ENCODE results near the gene PPIG. TPM values are rescaled to one million over a fixed set of nuclear protein-coding genes. Genes with fewer than 3 reads are reported as not detected.
"Not testable (repeated sequence)": the region's sequence is repeated elsewhere in the genome, so short reads cannot be mapped to it uniquely, and the experiment has no call there.

PPIG gene
- total RNA-seq, 1 donor, result 25.3 TPM

- TF ChIP-seq CTCF (IDR thresholded peaks at IDR 0.05; ENCODE audit: extremely low read depth, low read depth, low read length), result no peak
- H3K27ac ChIP-seq (ENCODE audit: low read depth, low read length), result no peak overlapping the region
- peaks cover 9% of the 10 kb centered on the region for H3K4me1 ChIP-seq (ENCODE audit: insufficient read depth, low read length)
- no peak for DNase-seq (ENCODE audit: insufficient read length, low spot score, missing footprints)
- H2AFZ ChIP-seq (ENCODE audit: low read length), result no peak overlapping the region
- H4K20me1 ChIP-seq (ENCODE audit: insufficient read depth, low read length), result peaks cover 33% of the 10 kb centered on the region
- H3K9me3 ChIP-seq (ENCODE audit: low read depth, low read length), result no peaks in the 10 kb centered on the region
- no peaks in the 10 kb centered on the region for H3K27me3 ChIP-seq (ENCODE audit: insufficient read depth, low read length)
- no peak overlapping the region for H3K4me3 ChIP-seq (ENCODE audit: insufficient read depth, low read length)
- H3K79me2 ChIP-seq (ENCODE audit: insufficient read depth, low read length), result peaks cover 97% of the 10 kb centered on the region
- no peak overlapping the region for H3K4me2 ChIP-seq (ENCODE audit: insufficient read depth, low read length)
- no peaks in the 10 kb centered on the region for H3K36me3 ChIP-seq (ENCODE audit: insufficient read depth, low read length)
Measured at GRCh38 chr2:169590804-169591203, 6.7 kb downstream of the PPIG start.

- not testable (repeated sequence) for H3K27me3 ChIP-seq (ENCODE audit: insufficient read depth, low read length); H3K4me1 ChIP-seq (ENCODE audit: insufficient read depth, low read length); H3K4me3 ChIP-seq (ENCODE audit: insufficient read depth, low read length); H3K4me2 ChIP-seq (ENCODE audit: insufficient read depth, low read length); H3K27ac ChIP-seq (ENCODE audit: low read depth, low read length); H2AFZ ChIP-seq (ENCODE audit: low read length); H3K36me3 ChIP-seq (ENCODE audit: insufficient read depth, low read length); H3K9me3 ChIP-seq (ENCODE audit: low read depth, low read length)
- DNase-seq (ENCODE audit: insufficient read length, low spot score, missing footprints), result peak; percentile 35
- Histone ChIP-seq H3K79me2 (ENCODE audit: insufficient read depth, low read length) (peaks cover 95% of the 10 kb centered on the region), H4K20me1 (ENCODE audit: insufficient read depth, low read length) (peaks cover 33% of the 10 kb centered on the region)
Measured at GRCh38 chr2:169596546-169596945, 12.4 kb downstream of the PPIG start.

DNA sequence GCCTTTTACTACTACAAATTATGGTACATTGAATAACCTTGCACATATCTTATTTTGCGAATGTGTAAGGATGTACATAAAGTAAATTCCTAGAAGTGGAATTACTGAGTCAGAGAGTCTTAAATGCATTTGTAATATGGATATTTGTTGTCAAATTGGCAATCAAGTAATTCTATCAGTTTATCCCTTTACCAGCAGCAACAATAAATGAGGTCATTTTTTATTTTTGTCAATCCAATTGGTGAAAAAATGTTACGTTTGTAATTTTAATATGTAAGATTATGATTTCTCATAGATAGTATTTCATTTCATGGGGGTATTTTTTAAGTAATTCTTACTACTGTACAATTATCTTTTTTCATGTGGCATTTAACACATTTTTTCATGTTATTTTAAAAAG is 14.8 kb downstream of the PPIG start:
- no peaks in the 10 kb centered on the region for H3K27me3 ChIP-seq (ENCODE audit: insufficient read depth, low read length)
- no peak overlapping the region for H3K4me3 ChIP-seq (ENCODE audit: insufficient read depth, low read length)
- H3K9me3 ChIP-seq (ENCODE audit: low read depth, low read length), result no peaks in the 10 kb centered on the region
- no peak for TF ChIP-seq CTCF (IDR thresholded peaks at IDR 0.05; ENCODE audit: extremely low read depth, low read depth, low read length)
- no peak overlapping the region for H3K4me2 ChIP-seq (ENCODE audit: insufficient read depth, low read length)
- H4K20me1 ChIP-seq (ENCODE audit: insufficient read depth, low read length), result peaks cover 22% of the 10 kb centered on the region
- no peak overlapping the region for H3K27ac ChIP-seq (ENCODE audit: low read depth, low read length)
- H3K79me2 ChIP-seq (ENCODE audit: insufficient read depth, low read length), result peaks cover 97% of the 10 kb centered on the region
- H2AFZ ChIP-seq (ENCODE audit: low read length), result no peak overlapping the region
- DNase-seq (ENCODE audit: insufficient read length, low spot score, missing footprints), result peak; percentile 17
- no peaks in the 10 kb centered on the region for H3K36me3 ChIP-seq (ENCODE audit: insufficient read depth, low read length)
- H3K4me1 ChIP-seq (ENCODE audit: insufficient read depth, low read length), result no peaks in the 10 kb centered on the region

GRCh38 chr2:169599568-169599967 is 15.4 kb downstream of the PPIG start:
- Histone ChIP-seq H2AFZ (ENCODE audit: low read length) (no peak overlapping the region), H3K9me3 (ENCODE audit: low read depth, low read length) (no peaks in the 10 kb centered on the region), H3K27me3 (ENCODE audit: insufficient read depth, low read length) (no peaks in the 10 kb centered on the region), H4K20me1 (ENCODE audit: insufficient read depth, low read length) (peaks cover 21% of the 10 kb centered on the region), H3K36me3 (ENCODE audit: insufficient read depth, low read length) (no peaks in the 10 kb centered on the region), H3K4me1 (ENCODE audit: insufficient read depth, low read length) (no peaks in the 10 kb centered on the region), H3K4me3 (ENCODE audit: insufficient read depth, low read length) (no peak overlapping the region), H3K79me2 (ENCODE audit: insufficient read depth, low read length) (peaks cover 96% of the 10 kb centered on the region), H3K27ac (ENCODE audit: low read depth, low read length) (no peak overlapping the region), H3K4me2 (ENCODE audit: insufficient read depth, low read length) (no peak overlapping the region)
- TF ChIP-seq CTCF (IDR thresholded peaks at IDR 0.05; ENCODE audit: extremely low read depth, low read depth, low read length), result no peak
- DNase-seq (ENCODE audit: insufficient read length, low spot score, missing footprints), result no peak

Measured in osteoblast (primary cell).